NCI-H1417 treated with DMSO at 0.1 percent for 48 hours (cell line): ENCODE results near the gene VSTM2B.

Experiments used
- DNase-seq: peaks from one replicate; lab custom pipeline; 2025; lab: John Stamatoyannopoulos, UW

VSTM2B gene

DNA sequence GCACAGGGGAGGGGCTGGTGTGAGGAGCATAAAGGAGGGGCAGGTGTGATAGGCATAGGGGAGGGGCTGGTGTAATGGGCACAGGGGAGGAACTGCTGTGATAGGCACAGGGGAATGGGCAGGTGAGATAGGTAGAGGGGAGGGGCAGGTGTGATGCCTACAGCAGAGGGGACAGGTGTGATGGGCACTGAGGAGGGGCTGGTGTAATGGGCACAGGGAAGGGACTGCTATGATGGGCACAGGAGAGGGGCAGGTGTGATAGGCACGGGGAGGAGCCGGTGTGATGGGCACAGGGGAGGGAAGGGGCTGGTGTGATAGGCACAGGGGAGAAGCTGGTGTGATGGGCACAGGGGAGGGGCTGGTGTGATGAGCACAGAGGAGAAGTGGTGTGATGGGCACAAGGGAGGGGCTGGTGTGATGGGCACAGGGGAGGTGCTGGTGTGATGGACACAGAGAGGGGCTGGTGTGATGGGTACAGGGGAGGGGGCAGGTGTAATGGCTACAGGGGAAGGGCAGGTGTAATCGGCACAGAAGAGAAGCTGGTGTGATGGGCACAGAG, 40.8 kb downstream of the VSTM2B start:
- DNase-seq, result no peak

DNA sequence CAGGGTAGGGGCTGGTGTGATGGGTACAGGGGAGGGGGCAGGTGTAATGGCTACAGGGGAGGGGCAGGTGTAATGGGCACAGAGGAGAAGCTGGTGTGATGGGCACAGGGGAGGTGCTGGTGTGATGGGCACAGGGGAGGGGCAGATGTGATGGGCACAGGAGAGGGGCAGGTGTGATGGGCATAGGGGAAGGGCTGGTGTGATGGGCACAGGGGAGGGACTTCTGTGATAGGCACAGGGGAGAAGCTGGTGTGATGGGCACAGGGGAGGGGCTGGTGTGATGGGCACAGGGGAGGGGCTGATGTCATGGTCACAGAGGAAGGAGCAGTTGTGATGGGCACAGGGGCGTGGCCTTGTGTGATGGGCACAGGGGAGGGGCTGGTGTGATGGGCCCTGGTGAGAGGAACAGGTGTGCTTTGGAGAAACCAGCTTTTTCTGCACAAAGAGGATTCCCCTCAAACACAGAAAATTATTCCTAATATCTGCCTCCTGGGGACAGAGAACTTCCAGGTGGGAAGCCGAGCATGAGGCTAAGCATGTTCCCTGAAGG, 41.6 kb downstream of the VSTM2B start:
- DNase-seq, result no peak

DNA sequence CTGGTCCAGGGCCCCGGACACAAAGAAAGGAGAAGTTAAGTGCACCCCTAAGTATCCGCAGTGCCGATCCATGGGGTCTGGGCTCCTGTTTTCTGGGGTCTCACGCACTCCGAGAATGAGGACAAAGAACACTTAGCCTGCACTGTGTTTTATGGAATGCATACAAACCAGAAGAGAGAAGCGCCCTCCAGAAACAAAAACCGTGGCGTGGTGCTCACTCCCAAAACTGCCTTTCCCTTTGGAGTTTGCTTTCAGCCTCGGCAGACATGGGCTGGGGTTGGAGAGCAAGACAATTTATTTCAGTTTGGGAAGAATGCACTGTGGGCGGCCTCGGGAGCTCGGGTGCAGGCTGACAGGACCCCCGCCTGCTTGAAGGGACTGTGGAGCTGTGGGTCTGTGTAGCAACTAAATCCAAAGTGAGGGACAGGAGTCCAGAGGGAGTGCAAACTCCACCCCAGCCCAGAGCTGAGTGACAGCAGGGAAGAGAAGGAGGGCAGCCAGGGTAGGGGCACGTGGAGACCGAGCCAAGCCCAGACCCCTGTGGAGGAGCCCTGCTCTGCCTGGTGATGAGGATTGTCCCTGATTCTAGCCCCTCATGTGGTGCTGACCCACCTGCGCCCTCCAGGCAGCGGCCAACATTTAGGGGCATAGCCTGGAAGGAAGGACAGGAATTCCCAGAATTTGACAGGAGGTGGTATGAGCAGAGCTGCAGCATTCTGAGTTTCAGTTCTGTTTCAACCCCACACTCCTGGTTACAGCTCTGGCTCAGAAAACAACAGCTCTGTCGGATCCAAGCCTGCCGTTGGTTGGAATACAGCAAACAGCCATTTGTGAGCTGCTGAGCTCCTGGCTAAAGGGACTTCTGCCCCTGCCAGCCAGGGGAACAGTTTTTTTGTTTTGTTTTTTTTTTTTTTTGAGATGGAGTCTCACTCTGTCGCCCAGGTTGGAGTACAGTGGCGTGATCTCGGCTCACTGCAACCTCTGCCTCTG, 42.5 kb downstream of the VSTM2B start:
- no peak for DNase-seq

DNA sequence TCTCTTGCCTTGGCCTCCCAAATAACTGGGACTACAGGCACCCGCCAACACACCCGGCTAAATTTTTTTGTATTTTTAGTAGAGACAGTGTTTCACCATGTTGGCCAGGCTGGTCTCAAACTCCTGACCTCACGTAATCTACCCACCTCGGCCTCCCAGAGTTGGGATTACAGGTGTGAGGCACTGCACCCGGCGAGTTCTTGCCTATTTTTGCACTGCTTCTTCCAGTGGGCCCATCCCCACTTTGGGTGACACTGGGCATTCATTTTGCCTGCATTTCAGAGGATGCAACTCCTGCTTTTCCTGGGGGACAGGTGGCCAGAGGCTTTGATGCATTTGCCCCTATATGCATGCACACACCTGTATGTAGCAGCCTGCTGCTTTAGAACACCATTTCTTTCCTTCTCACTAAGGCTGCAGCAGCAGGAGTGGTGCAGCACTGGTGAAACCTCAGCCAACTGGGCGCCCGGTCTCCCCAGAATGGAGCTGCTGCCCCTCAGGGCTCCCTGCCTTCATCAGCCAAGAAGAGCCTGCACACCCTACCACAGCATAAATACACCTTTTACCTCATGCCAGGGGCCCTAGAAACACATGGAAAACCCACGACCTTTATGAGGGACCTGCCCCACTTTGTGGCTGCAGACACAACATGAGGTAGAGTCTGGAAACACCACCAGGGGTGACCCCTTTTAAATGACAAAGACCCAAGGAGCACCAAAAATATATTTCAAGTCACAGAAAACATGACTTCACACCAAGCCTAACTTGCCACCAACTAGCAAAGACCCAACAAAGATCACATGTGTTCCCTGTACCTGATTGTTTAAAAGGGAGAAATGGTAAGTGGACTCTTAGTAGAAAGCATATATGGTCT, 43.5 kb downstream of the VSTM2B start:
- DNase-seq, result no peak

DNA sequence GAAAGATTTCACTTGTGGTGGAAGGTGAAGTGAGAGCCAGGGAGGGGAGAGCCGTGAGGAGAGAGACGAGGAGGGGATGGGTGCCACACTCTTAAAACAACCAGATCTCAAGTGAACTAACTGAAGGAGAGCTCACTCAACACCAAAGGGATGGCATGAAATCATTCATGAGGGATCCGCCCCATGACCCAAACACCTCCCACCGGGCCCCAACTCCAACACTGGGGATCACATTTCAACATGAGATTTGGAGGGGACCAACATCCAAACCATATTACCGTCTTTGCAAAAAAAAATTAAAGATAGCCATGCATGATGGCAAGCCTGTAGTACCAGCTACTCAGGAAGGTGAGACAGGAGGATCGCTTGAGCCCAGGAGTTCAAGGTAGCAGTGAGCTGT, 45.4 kb downstream of the VSTM2B start:
- no peak for DNase-seq

- DNase-seq, result no peak
Measured at GRCh38 chr19:29573486-29573885, 47.7 kb downstream of the VSTM2B start.

- no peak for DNase-seq
Measured at GRCh38 chr19:29574510-29574909, 48.7 kb downstream of the VSTM2B start.

DNA sequence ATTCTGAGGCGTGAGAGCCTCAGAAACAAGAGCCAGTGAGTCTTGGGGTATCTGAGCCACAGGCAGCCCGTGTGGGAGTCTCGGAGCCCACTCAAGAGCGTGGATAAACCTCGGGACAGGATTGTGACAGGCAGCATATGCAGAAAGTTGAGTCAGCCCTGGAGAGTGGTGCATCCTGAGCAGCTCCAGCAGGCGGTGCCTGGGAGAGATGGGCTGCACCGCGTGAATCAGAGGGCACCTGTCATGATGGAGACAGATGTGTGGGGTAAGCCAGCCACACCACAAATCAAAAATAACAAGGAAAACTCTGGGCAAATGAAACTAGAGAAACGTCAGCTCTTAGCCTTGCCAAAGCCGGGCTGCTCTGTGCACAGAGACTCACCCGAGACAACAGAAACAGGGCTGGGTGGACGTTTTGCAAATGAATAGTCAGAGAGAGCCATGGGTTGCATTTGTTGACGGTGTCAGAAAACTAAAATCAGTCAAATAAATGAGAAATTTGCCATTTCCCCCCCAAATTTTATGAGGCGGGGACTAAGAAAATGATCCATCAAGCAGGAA, 50.3 kb downstream of the VSTM2B start:
- no peak for DNase-seq

- DNase-seq, result no peak
Measured at GRCh38 chr19:29576761-29577648, 51.2 kb downstream of the VSTM2B start.

- DNase-seq, result no peak
Measured at GRCh38 chr19:29577649-29577963, 51.8 kb downstream of the VSTM2B start.

DNA sequence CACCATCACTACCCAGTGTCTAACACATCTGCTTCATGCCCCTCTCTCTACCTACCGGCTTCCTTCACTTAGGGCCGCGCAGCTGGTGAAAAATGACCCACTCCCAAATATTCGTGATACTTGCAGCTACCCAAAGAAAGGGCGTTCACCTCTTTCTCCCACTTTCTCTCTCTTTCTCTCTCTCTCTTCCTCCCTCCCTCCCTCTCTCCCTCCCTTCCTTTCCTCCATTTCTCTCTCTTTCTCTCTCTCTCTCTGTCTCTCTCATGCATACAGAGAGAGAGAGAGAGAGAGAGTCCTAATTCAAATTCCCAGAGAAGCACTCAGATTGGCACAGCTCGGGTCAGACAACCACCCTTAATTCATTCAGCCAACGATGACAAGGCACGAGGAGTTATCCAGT, 52.6 kb downstream of the VSTM2B start:
- DNase-seq, result no peak

GRCh38 chr19:29579308-29579910, 53.6 kb downstream of the VSTM2B start:
- no peak for DNase-seq

DNA sequence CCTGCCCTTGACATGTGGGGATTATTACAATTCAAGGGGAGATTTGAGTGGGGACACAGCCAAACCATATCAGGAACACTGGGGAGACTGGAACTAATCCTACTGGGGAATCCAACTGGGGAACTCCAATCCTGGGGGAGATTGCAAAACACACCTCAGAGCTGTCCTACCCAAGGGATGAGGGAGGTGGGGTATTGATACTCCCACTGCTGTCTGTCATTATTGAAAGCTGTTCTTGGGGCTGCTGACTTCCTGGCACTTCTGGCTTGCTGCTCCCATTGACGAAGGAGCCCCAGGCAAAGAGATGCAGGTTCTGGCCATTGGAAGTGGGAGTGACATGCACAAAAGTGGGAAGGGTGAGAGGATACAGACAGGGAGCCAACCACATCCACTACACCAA, 55.6 kb downstream of the VSTM2B start:
- no peak for DNase-seq

DNA sequence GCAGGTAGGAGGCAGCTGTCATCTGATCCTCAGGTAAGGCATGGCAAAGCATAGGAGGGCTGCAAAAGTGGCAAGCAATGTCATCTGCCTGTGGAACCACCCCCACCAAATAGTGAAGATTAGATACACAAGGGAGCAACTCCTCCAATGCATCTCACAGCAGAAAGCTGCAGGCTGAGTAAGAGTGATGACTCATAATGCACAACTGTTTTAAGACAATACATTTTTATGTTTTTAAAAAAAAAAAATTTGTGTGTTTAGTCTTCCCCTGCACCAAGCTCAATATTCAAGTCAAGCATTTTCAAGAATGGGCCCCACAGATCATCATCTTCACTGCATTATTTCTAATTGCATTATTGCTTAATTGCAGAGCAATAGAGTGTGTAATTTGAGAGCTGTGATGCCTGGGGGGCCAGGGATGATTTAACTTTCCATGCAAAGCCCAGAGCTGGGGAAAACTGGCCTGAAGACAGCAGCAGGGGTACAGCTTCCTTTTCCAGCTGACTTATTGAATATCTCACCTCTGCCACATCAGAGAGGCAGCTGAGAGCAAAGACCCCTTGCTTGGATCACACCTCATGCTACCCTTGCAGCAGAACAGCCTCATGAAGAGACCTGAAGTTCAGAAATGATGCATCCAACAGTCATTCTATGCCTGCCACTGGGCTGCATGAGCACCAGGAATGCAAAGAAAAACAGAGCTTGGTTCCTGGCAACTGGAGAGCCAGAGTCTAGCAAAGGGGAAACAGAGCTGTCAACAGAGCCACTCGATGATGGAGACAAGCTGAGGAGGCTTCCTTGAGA, 57.6 kb downstream of the VSTM2B start:
- no peak for DNase-seq

GRCh38 chr19:29586401-29586800, 60.6 kb downstream of the VSTM2B start:
- no peak for DNase-seq

- DNase-seq, result no peak
Measured at GRCh38 chr19:29587059-29587458, 61.3 kb downstream of the VSTM2B start.

- no peak for DNase-seq
Measured at GRCh38 chr19:29587518-29587986, 61.8 kb downstream of the VSTM2B start.

- DNase-seq, result no peak
Measured at GRCh38 chr19:29588095-29588494, 62.3 kb downstream of the VSTM2B start.

DNA sequence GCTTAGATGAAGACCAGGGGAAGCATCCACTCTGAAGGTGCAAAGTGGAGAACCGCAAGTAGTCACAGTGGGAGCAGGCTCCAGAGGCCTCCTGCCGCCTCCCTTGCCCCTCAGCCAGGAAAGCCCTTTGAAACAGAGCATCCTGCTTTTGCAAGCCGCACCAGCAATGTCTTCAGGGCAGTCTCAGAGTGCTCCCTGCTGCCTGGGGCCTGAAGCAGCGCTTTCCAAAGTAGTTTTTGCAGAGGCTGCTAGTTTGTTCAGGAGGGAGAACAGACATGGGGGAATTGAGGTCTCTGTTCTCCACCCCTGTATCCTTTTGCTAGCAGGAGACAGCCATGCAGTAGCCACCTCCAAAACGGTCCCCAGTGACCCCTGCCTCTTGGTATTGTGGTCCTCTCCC, 64.5 kb downstream of the VSTM2B start:
- no peak for DNase-seq

- DNase-seq, result no peak
Measured at GRCh38 chr19:29591670-29592069, 65.9 kb downstream of the VSTM2B start.
